ENCODE data around the gene UBE2G1. TPM values are rescaled to one million over a fixed set of nuclear protein-coding genes. Genes with fewer than 3 reads are reported as not detected.
"Not testable (repeated sequence)": the region's sequence is repeated elsewhere in the genome, so short reads cannot be mapped to it uniquely, and the experiment has no call there.

The UBE2G1 gene
- polyA plus RNA-seq, 1 experiment: 23.1 TPM

DNA sequence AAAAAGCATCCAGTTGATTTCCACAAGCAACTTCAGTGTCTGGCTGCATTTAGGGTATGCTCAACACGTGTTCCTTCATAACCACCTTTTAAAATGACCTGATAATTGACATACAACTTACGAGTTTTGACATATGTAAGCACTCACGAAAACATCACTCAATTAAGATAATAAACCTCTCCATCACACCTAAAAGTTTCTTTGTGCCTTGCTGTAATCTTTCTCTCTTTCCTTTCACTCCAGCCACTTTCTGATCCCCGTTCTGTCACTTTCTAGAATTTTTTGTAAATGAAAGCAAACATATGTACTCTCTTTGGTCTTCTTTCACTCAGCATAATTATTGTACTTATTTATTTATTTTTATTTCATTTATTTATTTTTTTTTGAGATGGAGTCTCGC, 20.7 kb upstream of the UBE2G1 start:
- H3K27me3 ChIP-seq (ENCODE audit: control insufficient read depth, insufficient read depth, low read length): no peaks in the 10 kb centered on the region; the same call in 1 of the 2 replicates
- CTCF ChIA-PET: no interaction called here
- no peak for DNase-seq (ENCODE audit: low read depth)
- H3K4me3 ChIP-seq (ENCODE audit: low read depth, low read length): no peak overlapping the region
- POLR2A ChIA-PET: no interaction called here
- no peaks in the 10 kb centered on the region for H3K36me3 ChIP-seq (ENCODE audit: control insufficient read depth, insufficient read depth, low read length)
- TF ChIP-seq, protein P1, sequence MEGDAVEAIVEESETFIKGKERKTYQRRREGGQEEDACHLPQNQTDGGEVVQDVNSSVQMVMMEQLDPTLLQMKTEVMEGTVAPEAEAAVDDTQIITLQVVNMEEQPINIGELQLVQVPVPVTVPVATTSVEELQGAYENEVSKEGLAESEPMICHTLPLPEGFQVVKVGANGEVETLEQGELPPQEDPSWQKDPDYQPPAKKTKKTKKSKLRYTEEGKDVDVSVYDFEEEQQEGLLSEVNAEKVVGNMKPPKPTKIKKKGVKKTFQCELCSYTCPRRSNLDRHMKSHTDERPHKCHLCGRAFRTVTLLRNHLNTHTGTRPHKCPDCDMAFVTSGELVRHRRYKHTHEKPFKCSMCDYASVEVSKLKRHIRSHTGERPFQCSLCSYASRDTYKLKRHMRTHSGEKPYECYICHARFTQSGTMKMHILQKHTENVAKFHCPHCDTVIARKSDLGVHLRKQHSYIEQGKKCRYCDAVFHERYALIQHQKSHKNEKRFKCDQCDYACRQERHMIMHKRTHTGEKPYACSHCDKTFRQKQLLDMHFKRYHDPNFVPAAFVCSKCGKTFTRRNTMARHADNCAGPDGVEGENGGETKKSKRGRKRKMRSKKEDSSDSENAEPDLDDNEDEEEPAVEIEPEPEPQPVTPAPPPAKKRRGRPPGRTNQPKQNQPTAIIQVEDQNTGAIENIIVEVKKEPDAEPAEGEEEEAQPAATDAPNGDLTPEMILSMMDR (IDR thresholded peaks at IDR 0.05; ENCODE audit: insufficient read depth, low read depth, low read length): no peak

DNA sequence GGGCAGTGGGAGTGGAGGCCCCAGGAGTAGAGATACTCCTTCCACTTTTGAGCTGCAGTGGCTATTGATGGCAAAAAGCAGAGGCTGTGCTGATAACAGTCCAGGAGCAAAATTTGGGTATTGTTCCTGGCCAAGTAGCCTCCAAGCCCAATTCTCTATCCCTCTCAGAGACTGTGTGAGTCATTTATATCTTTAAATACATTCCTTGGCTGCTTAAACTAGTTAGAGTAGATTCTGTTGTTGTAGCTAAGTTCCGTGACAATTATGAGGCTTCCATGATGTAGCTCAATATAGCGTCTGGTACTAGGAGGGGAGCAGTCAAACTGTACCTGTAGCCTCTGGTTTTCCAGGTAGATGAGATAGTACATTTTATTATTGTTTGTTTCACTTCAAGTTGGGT, 19.9 kb upstream of the UBE2G1 start:
- H3K27me3 ChIP-seq (ENCODE audit: control insufficient read depth, insufficient read depth, low read length): no peaks in the 10 kb centered on the region; the same call in 1 of the 2 replicates
- ChIA-PET POLR2A (no interaction called here), CTCF (no interaction called here)
- DNase-seq (ENCODE audit: low read depth): no peak
- TF ChIP-seq, protein P1 (IDR thresholded peaks at IDR 0.05; ENCODE audit: insufficient read depth, low read depth, low read length): no peak
- no peaks in the 10 kb centered on the region for H3K36me3 ChIP-seq (ENCODE audit: control insufficient read depth, insufficient read depth, low read length)
- no peak overlapping the region for H3K4me3 ChIP-seq (ENCODE audit: low read depth, low read length)

DNA sequence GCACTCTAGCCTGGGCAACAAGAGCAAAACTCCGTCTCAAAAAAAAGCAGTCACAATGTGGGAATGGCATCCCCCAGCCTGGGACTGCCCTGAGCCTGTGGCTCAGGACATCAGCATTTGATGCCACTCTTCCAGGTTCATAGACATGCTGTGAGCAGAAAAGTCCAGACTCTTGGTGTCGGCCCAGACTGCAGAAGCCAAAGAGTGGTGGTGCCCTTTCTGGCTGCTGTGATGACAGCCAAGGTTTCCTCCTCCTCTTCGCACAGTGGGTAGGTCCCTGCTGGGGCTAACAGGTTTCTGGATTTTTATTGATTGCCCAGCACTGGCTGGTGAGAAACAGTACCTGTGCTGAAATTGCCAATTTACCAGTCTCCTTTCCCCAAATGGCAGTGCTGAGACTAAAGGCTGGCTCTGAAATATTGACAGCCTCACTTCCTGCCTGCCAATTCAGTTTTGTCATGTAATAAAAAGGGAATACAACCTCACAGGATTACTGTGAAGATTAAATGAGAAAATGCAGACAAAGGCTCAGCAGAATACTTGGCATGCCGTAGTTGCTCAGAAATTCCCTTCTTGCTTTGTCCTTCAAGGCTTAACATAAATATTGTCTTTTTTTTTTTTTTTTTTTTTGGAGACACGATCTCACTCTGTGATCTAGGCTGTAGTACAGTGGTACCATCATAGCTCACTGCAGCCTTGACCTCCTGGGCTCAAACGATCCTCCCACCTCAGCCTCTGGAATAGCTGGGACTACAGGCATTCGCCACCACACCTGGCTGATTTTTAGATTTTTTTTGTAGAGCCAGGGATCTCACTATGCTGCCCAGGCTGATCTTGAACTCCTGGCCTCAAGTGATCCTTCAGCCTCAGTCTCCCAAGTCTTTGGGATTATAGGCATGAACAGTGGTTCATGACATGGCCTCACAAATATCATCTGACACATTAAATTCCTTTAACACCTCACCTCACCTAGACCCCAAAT, 15.5 kb upstream of the UBE2G1 start:
- Histone ChIP-seq H3K4me3 (ENCODE audit: low read depth, low read length) (no peak overlapping the region), H3K36me3 (ENCODE audit: control insufficient read depth, insufficient read depth, low read length) (no peaks in the 10 kb centered on the region), H3K27me3 (ENCODE audit: control insufficient read depth, insufficient read depth, low read length) (no peaks in the 10 kb centered on the region; the same call in 1 of the 2 replicates)
- no peak for DNase-seq (ENCODE audit: low read depth)
- POLR2A ChIA-PET: no interaction called here
- TF ChIP-seq, protein P1 (IDR thresholded peaks at IDR 0.05; ENCODE audit: insufficient read depth, low read depth, low read length): no peak
- CTCF ChIA-PET: interaction anchor here (0.6 kb wide), 2 partner anchors 12 to 20 kb away, joined by 3 read pairs; no protein-coding TSS in a partner anchor

DNA sequence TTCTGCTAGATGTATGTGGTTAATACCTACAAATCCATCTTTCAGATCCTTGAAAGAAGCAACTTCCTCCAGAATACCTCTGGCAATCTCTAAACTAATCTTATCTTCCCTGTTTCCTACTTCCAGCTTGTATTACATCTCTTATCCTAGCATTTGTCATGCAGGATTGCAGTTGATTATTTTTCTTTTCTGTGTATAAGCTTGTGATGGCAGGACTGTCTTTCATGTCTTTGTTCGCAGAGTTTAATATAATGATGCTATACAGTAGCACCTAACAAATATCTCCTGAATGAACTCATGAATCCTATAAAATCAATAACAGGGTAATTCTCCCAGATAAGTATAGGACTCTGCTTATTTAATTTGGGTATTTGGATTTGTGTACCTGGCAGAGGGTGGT, 12.2 kb upstream of the UBE2G1 start:
- Histone ChIP-seq H3K27me3 (ENCODE audit: control insufficient read depth, insufficient read depth, low read length) (no peaks in the 10 kb centered on the region), H3K36me3 (ENCODE audit: control insufficient read depth, insufficient read depth, low read length) (no peaks in the 10 kb centered on the region), H3K4me3 (ENCODE audit: low read depth, low read length) (no peak overlapping the region)
- ChIA-PET POLR2A (no interaction called here), CTCF (interaction anchor here (1.0 kb wide), 1 partner anchor 25 kb away, joined by 3 read pairs; no protein-coding TSS in a partner anchor)
- DNase-seq (ENCODE audit: low read depth): no peak
- TF ChIP-seq, protein P1 (IDR thresholded peaks at IDR 0.05; ENCODE audit: insufficient read depth, low read depth, low read length): no peak

DNA sequence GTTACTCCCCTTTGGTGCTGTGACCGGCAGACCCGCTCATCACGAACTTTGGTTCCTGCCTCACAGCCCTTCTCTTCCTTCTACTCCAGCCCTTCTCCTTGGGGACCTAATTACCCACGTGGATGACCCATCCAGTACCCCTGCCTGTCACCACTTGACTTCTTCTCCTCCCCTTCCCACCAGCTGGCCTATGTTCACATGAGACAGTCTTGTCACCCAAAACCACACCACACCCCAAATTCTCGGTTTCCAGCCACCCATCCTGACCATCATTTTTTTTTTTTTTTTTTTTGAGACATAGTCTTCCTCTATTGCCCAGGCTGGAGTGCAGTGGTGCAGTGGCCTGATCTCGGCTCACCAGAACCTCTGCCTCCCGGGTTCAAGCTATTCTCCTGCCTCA, 10.8 kb upstream of the UBE2G1 start:
- DNase-seq (ENCODE audit: low read depth); H3K27me3 ChIP-seq (ENCODE audit: control insufficient read depth, insufficient read depth, low read length); POLR2A ChIA-PET; H3K36me3 ChIP-seq (ENCODE audit: control insufficient read depth, insufficient read depth, low read length); H3K4me3 ChIP-seq (ENCODE audit: low read depth, low read length); CTCF ChIA-PET: not testable (repeated sequence)

DNA sequence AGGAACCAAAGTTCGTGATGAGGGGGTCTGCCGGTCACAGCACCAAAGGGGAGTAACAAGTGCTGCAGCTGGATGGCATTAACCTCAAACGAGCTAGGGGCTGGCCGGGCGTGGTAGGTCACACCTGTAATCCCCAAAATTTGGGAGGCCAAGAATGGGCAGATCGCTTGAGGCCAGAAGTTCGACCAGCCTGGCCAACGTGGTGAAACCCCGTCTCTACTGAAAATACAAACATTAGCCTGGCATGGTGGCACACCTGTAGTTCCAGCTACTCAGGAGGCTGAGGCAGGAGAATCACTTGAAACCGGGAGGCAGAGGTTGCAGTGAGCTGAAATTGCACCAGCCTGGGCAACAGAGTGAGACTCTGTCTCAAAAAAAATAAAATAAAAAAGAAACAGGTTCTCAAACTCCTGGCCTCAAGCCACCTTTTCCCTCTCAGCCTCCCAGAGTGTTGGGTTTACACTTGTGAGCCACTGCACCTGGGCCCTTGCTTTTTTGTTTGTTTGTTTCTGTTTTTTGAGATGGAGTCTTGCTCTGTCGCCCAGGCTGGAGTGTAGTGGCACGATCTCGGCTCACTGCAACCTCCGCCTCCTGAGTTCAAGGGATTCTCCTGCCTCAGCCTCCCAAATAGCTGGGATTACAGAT, 9.4 kb upstream of the UBE2G1 start:
- H3K27me3 ChIP-seq (ENCODE audit: control insufficient read depth, insufficient read depth, low read length); H3K4me3 ChIP-seq (ENCODE audit: low read depth, low read length); H3K36me3 ChIP-seq (ENCODE audit: control insufficient read depth, insufficient read depth, low read length); POLR2A ChIA-PET; DNase-seq (ENCODE audit: low read depth): not testable (repeated sequence)
- CTCF ChIA-PET: interaction anchor here (1.4 kb wide), 1 partner anchor 13 kb away, joined by 3 read pairs; no protein-coding TSS in a partner anchor

Data from BJ (cell line).